ENCODE data around the gene SLC27A2. TPM values are rescaled to one million over a fixed set of nuclear protein-coding genes. Genes with fewer than 3 reads are reported as not detected.

SLC27A2 gene
- total RNA-seq, 2 donors from 2014 or later, result 2.2 TPM; not detected in 1

DNA sequence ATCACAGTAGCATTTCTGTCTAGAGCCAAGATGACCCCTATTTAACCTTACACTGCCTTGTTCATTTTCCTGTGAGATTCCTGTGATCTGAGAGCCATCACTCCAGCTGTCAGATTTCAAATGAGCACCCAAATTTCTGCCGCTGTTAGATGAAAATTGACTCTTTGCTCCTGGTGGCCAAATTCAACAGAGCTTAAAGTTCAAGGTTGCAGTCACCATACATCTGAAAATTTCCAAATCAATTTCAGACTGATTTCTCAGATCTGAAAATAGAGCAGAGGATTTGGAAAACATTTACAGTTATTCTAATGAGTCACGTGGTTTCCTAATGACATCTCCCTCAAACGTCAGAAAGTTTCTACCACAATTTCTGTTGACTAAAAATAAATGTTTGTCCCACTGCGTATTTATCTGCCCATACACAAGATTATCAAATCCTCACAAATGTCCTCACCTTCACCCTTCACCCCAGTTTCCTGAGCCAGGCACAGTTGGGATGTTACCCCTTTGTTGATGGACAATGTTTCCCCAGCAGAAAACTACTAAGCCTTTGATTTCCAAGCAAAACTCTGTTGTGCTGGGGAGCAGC, 67.1 kb downstream of the SLC27A2 start:
- Histone ChIP-seq H3K27me3 (replicated peaks; ENCODE audit: insufficient read depth) (no peaks in the 10 kb centered on the region), H3K9me3 (no peaks in the 10 kb centered on the region), H3K36me3 (no peaks in the 10 kb centered on the region), H3K4me3 (no peak overlapping the region), H3K27ac (no peak overlapping the region), H3K4me1 (ENCODE audit: control insufficient read depth in 1 of 2, low read depth in 2 of 2) (no peaks in the 10 kb centered on the region)
- ATAC-seq (ENCODE audit: insufficient number of reproducible peaks, low FRiP score, low read depth), result no peak
- TF ChIP-seq, protein P1, sequence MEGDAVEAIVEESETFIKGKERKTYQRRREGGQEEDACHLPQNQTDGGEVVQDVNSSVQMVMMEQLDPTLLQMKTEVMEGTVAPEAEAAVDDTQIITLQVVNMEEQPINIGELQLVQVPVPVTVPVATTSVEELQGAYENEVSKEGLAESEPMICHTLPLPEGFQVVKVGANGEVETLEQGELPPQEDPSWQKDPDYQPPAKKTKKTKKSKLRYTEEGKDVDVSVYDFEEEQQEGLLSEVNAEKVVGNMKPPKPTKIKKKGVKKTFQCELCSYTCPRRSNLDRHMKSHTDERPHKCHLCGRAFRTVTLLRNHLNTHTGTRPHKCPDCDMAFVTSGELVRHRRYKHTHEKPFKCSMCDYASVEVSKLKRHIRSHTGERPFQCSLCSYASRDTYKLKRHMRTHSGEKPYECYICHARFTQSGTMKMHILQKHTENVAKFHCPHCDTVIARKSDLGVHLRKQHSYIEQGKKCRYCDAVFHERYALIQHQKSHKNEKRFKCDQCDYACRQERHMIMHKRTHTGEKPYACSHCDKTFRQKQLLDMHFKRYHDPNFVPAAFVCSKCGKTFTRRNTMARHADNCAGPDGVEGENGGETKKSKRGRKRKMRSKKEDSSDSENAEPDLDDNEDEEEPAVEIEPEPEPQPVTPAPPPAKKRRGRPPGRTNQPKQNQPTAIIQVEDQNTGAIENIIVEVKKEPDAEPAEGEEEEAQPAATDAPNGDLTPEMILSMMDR (IDR thresholded peaks at IDR 0.05), result no peak
- DNase-seq (ENCODE audit: low spot score), result no peak

DNA sequence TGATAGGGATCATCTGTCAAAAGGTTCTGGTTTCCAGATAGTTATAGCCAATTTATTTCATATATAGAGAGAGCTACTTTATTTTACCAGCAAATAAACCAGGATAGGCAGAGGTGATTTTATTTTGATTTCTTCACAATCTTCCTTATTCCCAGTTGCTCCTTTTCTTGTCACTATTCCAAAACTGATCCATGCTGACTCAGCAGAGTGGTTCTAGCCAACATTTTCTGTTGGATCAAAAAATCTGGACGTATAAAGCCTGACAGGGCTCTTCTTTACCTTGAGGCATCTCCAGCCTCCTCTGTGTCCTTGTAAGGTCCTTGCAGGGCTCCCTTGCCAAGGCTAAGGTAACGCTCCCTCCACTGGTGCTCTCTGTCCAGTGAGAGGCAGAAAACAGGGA, 67.7 kb downstream of the SLC27A2 start:
- TF ChIP-seq, protein P1 (IDR thresholded peaks at IDR 0.05), result no peak
- ATAC-seq (ENCODE audit: insufficient number of reproducible peaks, low FRiP score, low read depth) (no peak), DNase-seq (ENCODE audit: low spot score) (no peak)
- H3K36me3 ChIP-seq, result no peaks in the 10 kb centered on the region
- H3K4me1 ChIP-seq (ENCODE audit: control insufficient read depth in 1 of 2, low read depth in 2 of 2), result no peaks in the 10 kb centered on the region
- H3K9me3 ChIP-seq, result no peaks in the 10 kb centered on the region
- no peak overlapping the region for H3K27ac ChIP-seq
- H3K27me3 ChIP-seq (replicated peaks; ENCODE audit: insufficient read depth), result no peaks in the 10 kb centered on the region
- no peak overlapping the region for H3K4me3 ChIP-seq

DNA sequence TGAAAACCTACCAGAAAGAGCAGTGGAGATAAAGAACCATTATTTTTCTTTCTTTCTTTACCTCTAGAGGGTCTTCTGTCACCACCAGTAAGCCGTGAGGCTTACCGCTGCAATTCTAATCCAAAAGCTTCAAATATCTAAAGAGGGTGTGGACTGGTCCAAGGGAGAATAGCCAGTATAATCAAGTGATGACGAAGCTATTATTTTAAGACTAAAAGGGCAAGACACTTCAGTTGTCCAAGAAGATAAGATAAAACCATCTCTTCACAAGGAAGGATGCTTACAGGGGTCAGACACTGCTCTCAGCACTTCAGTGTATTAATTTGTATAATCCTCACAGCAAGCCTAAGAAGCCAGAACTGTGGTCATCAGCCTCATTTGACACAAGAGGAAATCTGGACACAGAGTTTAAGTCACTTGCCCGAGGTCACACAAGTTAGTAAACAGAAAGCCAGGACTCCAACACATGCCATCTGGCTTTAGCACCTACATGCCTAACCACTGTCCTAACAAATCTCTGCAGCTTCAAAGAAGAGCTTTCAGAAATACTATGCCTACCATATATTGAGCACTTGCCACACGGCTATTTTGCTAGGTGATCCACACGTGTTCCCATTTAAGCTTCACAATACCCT, 68.9 kb downstream of the SLC27A2 start:
- Histone ChIP-seq H3K27me3 (replicated peaks; ENCODE audit: insufficient read depth) (no peaks in the 10 kb centered on the region), H3K4me3 (no peak overlapping the region), H3K9me3 (no peaks in the 10 kb centered on the region), H3K36me3 (no peaks in the 10 kb centered on the region), H3K27ac (no peak overlapping the region), H3K4me1 (ENCODE audit: control insufficient read depth in 1 of 2, low read depth in 2 of 2) (no peaks in the 10 kb centered on the region)
- TF ChIP-seq, protein P1 (IDR thresholded peaks at IDR 0.05), result no peak
- ATAC-seq (ENCODE audit: insufficient number of reproducible peaks, low FRiP score, low read depth), result no peak
- DNase-seq (ENCODE audit: low spot score), result no peak

DNA sequence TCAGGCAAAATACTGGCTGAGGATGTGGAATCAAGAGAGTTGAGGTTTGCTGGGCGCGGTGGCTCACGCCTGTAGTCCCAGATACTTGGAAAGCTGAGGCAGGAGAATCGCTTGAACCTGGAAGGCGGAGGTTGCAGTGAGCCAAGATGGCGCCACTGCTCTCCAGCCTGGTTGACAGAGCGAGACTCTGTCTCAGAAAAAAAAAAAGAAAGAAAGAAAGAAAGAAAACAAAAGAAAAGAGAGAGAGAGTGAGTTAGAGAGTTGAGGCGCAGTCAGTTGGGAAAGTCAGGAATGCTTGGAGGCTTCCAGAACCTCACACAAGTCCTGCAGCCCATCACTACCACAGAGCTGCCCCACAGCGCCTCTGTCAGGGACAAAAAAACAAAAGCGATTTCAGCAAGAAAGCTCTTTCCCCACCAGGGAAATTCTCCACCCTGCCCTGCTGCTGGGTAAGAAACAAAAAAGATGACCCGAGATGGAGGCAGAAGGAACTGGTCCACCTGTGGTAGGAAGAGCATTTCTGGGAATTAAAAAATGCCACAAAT, 69.7 kb downstream of the SLC27A2 start:
- H3K27me3 ChIP-seq (replicated peaks; ENCODE audit: insufficient read depth), result no peaks in the 10 kb centered on the region
- DNase-seq (ENCODE audit: low spot score), result no peak

DNA sequence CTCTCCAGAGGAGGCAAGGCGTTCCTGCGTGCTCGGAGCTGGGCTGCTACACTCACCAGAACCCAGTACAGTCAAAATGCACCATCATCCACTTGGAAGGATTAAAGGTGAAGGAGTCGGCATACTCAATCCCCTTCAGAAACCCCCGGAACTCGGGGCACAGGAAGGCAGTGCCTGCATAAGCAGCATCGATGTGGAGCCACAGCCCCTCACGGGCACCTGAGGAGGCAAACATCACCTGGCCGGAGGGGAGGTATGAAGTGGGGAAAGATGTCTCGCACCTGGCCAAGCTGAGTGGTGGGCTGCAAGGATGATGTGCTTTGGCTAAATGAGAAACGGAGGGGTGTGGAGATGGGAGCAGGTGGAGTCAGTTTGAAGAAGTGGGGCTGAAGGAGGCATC, 70.6 kb downstream of the SLC27A2 start:
- Histone ChIP-seq H3K9me3 (no peaks in the 10 kb centered on the region), H3K36me3 (no peaks in the 10 kb centered on the region), H3K4me3 (no peak overlapping the region), H3K4me1 (ENCODE audit: control insufficient read depth in 1 of 2, low read depth in 2 of 2) (no peaks in the 10 kb centered on the region), H3K27ac (no peak overlapping the region), H3K27me3 (replicated peaks; ENCODE audit: insufficient read depth) (no peaks in the 10 kb centered on the region)
- ATAC-seq (ENCODE audit: insufficient number of reproducible peaks, low FRiP score, low read depth) (no peak), DNase-seq (ENCODE audit: low spot score) (no peak)
- TF ChIP-seq, protein P1 (IDR thresholded peaks at IDR 0.05), result no peak

More for the DNA sequence above, 69.7 kb downstream of the SLC27A2 start:
- no peak overlapping the region for H3K4me3 ChIP-seq
- TF ChIP-seq, protein P1 (IDR thresholded peaks at IDR 0.05), result no peak
- no peak overlapping the region for H3K27ac ChIP-seq
- H3K36me3 ChIP-seq, result no peaks in the 10 kb centered on the region
- no peak for ATAC-seq (ENCODE audit: insufficient number of reproducible peaks, low FRiP score, low read depth)
- H3K9me3 ChIP-seq, result no peaks in the 10 kb centered on the region
- no peaks in the 10 kb centered on the region for H3K4me1 ChIP-seq (ENCODE audit: control insufficient read depth in 1 of 2, low read depth in 2 of 2)
